ENCODE data around the gene RFX3. TPM values are rescaled to one million over a fixed set of nuclear protein-coding genes. Genes with fewer than 3 reads are reported as not detected.

Gene RFX3
- total and polyA plus RNA-seq, 4 donors: 0.30 to 4.6 (median 1.5) TPM

GRCh38 chr9:3359778-3360177 lies 166.0 kb downstream of the RFX3 start:
- Histone ChIP-seq H3K27ac (ENCODE audit: low read depth in 1 of 2, low read length in 2 of 2) (no peak overlapping the region), H3K4me3 (ENCODE audit: low read depth in 1 of 3, low read length in 3 of 3) (no peak overlapping the region), H3K9ac (ENCODE audit: low read depth in 1 of 2, low read length in 2 of 2) (no peak overlapping the region), H3K4me1 (ENCODE audit: control insufficient read depth in 4 of 4, insufficient read depth in 4 of 4, low read length in 3 of 4) (peaks cover 0 to 8% (median 7%) of the 10 kb centered on the region in 4 donors), H3K36me3 (ENCODE audit: control insufficient read depth in 4 of 4, insufficient read depth in 3 of 4, low read depth in 1 of 4, low read length in 3 of 4) (no peaks in the 10 kb centered on the region), H3K9me3 (ENCODE audit: control insufficient read depth in 4 of 4, low read length in 3 of 4) (no peaks in the 10 kb centered on the region), H3K27me3 (ENCODE audit: control insufficient read depth in 4 of 4, insufficient read depth in 4 of 4, low read length in 3 of 4) (no peaks in the 10 kb centered on the region)
- TF ChIP-seq RAD21 (IDR thresholded peaks at IDR 0.05) (no peak), SP1 (IDR thresholded peaks at IDR 0.05) (no peak), YY1 (IDR thresholded peaks at IDR 0.05) (no peak), HNF4G (IDR thresholded peaks at IDR 0.05) (no peak), RXRA (IDR thresholded peaks at IDR 0.05) (no peak), CTCF (IDR thresholded peaks at IDR 0.05; ENCODE audit: low read depth, low read length, missing input control) (no peak), GABPA (IDR thresholded peaks at IDR 0.05 in 1 of 2, conservative IDR thresholded peaks at IDR 0.05 in 1 of 2) (no peak), NR2F2 (IDR thresholded peaks at IDR 0.05) (no peak), ZBTB33 (IDR thresholded peaks at IDR 0.05) (no peak), EGR1 (IDR thresholded peaks at IDR 0.05; ENCODE audit: low read depth in 2 of 2) (no peak), MAX (IDR thresholded peaks at IDR 0.05) (no peak)
- WGBS: 48% methylated on average over 1 of the region's 1 CpG
- DNase-seq (ENCODE audit: low spot score): no peak

GRCh38 chr9:3359048-3359692 lies 166.6 kb downstream of the RFX3 start:
- Histone ChIP-seq H3K9me3 (ENCODE audit: control insufficient read depth in 4 of 4, low read length in 3 of 4) (no peaks in the 10 kb centered on the region), H3K27me3 (ENCODE audit: control insufficient read depth in 4 of 4, insufficient read depth in 4 of 4, low read length in 3 of 4) (no peaks in the 10 kb centered on the region), H3K4me1 (ENCODE audit: control insufficient read depth in 4 of 4, insufficient read depth in 4 of 4, low read length in 3 of 4) (peaks cover 0 to 8% (median 7%) of the 10 kb centered on the region in 4 donors), H3K4me3 (ENCODE audit: low read depth in 1 of 3, low read length in 3 of 3) (no peak overlapping the region), H3K27ac (ENCODE audit: low read depth in 1 of 2, low read length in 2 of 2) (no peak overlapping the region), H3K9ac (ENCODE audit: low read depth in 1 of 2, low read length in 2 of 2) (no peak overlapping the region), H3K36me3 (ENCODE audit: control insufficient read depth in 4 of 4, insufficient read depth in 3 of 4, low read depth in 1 of 4, low read length in 3 of 4) (no peaks in the 10 kb centered on the region)
- DNase-seq (ENCODE audit: low spot score): no peak
- WGBS: 84% methylated on average over 5 of the region's 5 CpGs
- no peak for TF ChIP-seq GABPA (IDR thresholded peaks at IDR 0.05 in 1 of 2, conservative IDR thresholded peaks at IDR 0.05 in 1 of 2)
- TF ChIP-seq TAF1 (conservative IDR thresholded peaks at IDR 0.05): no peak
- TF ChIP-seq YY1 (IDR thresholded peaks at IDR 0.05): no peak
- TF ChIP-seq RXRA (IDR thresholded peaks at IDR 0.05): no peak
- no peak for TF ChIP-seq MAX (IDR thresholded peaks at IDR 0.05)
- TF ChIP-seq HNF4G (IDR thresholded peaks at IDR 0.05): no peak
- TF ChIP-seq EGR1 (IDR thresholded peaks at IDR 0.05; ENCODE audit: low read depth in 2 of 2): no peak
- no peak for TF ChIP-seq RAD21 (IDR thresholded peaks at IDR 0.05)
- TF ChIP-seq FOXA2 (IDR thresholded peaks at IDR 0.05): no peak

GRCh38 chr9:3348169-3348568 lies 177.6 kb downstream of the RFX3 start:
- no peaks in the 10 kb centered on the region for H3K27me3 ChIP-seq (ENCODE audit: control insufficient read depth in 4 of 4, insufficient read depth in 4 of 4, low read length in 3 of 4)
- H3K4me3 ChIP-seq (ENCODE audit: low read depth in 1 of 3, low read length in 3 of 3): no peak overlapping the region
- no peak for DNase-seq (ENCODE audit: low spot score)
- no peaks in the 10 kb centered on the region for H3K4me1 ChIP-seq (ENCODE audit: control insufficient read depth in 4 of 4, insufficient read depth in 4 of 4, low read length in 3 of 4)
- H3K27ac ChIP-seq (ENCODE audit: low read depth in 1 of 2, low read length in 2 of 2): no peak overlapping the region
- no peak overlapping the region for H3K9ac ChIP-seq (ENCODE audit: low read depth in 1 of 2, low read length in 2 of 2)
- 83% methylated on average over 3 of the region's 3 CpGs for WGBS
- H3K9me3 ChIP-seq (ENCODE audit: control insufficient read depth in 4 of 4, low read length in 3 of 4): no peaks in the 10 kb centered on the region
- H3K36me3 ChIP-seq (ENCODE audit: control insufficient read depth in 4 of 4, insufficient read depth in 3 of 4, low read depth in 1 of 4, low read length in 3 of 4): no peaks in the 10 kb centered on the region
- TF ChIP-seq EGR1 (IDR thresholded peaks at IDR 0.05; ENCODE audit: low read depth in 2 of 2) (no peak), YY1 (IDR thresholded peaks at IDR 0.05) (no peak), HNF4A (conservative IDR thresholded peaks at IDR 0.05) (no peak), RXRA (IDR thresholded peaks at IDR 0.05) (no peak), HNF4G (IDR thresholded peaks at IDR 0.05) (no peak), CTCF (IDR thresholded peaks at IDR 0.05; ENCODE audit: low read depth, low read length, missing input control) (no peak), ZBTB33 (IDR thresholded peaks at IDR 0.05) (no peak), ATF3 (IDR thresholded peaks at IDR 0.05) (no peak), FOXA1 (IDR thresholded peaks at IDR 0.05) (no peak), RAD21 (IDR thresholded peaks at IDR 0.05) (no peak)

Measured in liver (tissue), 9 donors.